ENCODE results near the gene PKN1. TPM values are rescaled to one million over a fixed set of nuclear protein-coding genes. Genes with fewer than 3 reads are reported as not detected.
A peak's percentile ranks its signal among the peaks of the same experiment; 100 is the strongest.

Gene PKN1
- total and polyA plus RNA-seq, 4 donors, result 13.7 to 41.6 (median 22.3) TPM

DNA sequence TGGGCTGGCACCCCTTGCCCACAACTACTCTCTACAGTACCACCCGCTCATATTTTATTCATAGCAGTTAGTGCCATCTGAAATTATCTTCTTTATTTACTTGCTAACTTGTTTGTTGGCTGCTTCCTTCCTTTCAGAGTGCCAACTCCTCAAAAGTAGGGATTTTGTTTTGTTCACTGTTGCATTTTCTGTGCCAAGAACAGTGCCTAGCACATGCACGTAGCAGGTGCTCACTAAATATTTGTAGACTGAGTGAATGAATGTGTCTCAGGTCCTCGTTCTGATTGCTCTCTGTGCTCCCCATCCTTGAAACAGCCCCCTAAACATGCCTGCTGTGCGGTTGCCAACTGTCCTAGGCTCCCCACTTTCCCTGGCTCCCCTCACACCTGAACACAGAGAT, 61.3 kb downstream of the PKN1 start (continued):
- TF ChIP-seq, protein P1, sequence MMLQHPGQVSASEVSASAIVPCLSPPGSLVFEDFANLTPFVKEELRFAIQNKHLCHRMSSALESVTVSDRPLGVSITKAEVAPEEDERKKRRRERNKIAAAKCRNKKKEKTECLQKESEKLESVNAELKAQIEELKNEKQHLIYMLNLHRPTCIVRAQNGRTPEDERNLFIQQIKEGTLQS (IDR thresholded peaks at IDR 0.05), result no peak
- no peak for TF ChIP-seq SP1 (IDR thresholded peaks at IDR 0.05)
- TF ChIP-seq, protein P2, sequence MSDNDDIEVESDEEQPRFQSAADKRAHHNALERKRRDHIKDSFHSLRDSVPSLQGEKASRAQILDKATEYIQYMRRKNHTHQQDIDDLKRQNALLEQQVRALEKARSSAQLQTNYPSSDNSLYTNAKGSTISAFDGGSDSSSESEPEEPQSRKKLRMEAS (IDR thresholded peaks at IDR 0.05), result no peak
- no peak for TF ChIP-seq TAF1 (conservative IDR thresholded peaks at IDR 0.05)

DNA sequence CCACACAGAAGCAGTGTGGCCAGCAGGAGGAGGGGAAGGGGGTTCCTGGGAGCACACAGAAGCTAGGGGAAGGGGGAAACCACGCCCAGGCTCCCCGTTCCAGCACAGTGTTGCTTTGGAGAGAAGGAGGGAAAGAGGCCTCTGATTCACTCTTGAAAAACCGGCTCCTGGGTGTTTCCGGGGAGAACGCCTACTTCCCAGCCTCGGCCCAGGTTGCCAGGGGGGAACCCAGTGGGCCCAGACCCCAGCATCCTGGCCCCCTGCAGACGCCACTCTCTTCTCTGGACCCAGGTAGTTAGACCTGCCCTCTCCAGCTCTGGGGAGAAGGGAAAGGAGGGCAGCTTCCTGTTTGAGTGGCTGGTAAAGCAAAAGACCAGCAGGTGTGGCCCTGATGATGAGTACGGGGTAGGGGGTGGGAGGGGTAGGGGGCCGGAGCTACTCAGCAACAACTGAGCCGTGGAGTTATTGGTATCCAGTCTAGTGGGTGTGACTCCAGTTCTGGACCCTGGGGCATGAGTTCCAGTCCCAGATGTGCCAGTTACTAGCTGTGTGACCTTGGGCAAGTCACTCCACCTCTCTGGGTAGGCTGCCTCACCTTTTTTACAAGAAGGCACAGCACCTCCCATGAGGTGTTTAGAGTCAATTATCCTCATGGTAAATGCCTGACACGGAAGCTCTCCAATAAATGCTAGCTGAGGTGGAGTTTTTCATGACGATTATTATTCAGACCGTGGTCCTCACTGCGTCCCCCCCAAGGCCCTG, 62.0 kb downstream of the PKN1 start:
- Histone ChIP-seq H3K27ac (ENCODE audit: low read depth in 1 of 2, low read length in 2 of 2) (no peak overlapping the region), H3K9ac (ENCODE audit: low read depth in 1 of 2, low read length in 2 of 2) (peak overlapping the region in 1 of 2 donors; percentile 60), H3K36me3 (ENCODE audit: control insufficient read depth in 4 of 4, insufficient read depth in 3 of 4, low read depth in 1 of 4, low read length in 3 of 4) (peaks cover 0 to 3% (median 2%) of the 10 kb centered on the region in 4 donors), H3K27me3 (ENCODE audit: control insufficient read depth in 4 of 4, insufficient read depth in 4 of 4, low read length in 3 of 4) (no peaks in the 10 kb centered on the region), H3K4me3 (ENCODE audit: low read depth in 1 of 3, low read length in 3 of 3) (peak overlapping the region; percentile 67 to 85 (median 70)), H3K4me1 (ENCODE audit: control insufficient read depth in 4 of 4, insufficient read depth in 4 of 4, low read length in 3 of 4) (peaks cover 3 to 30% (median 21%) of the 10 kb centered on the region in 4 donors), H3K9me3 (ENCODE audit: control insufficient read depth in 4 of 4, low read length in 3 of 4) (no peaks in the 10 kb centered on the region)
- TF ChIP-seq, protein P3, sequence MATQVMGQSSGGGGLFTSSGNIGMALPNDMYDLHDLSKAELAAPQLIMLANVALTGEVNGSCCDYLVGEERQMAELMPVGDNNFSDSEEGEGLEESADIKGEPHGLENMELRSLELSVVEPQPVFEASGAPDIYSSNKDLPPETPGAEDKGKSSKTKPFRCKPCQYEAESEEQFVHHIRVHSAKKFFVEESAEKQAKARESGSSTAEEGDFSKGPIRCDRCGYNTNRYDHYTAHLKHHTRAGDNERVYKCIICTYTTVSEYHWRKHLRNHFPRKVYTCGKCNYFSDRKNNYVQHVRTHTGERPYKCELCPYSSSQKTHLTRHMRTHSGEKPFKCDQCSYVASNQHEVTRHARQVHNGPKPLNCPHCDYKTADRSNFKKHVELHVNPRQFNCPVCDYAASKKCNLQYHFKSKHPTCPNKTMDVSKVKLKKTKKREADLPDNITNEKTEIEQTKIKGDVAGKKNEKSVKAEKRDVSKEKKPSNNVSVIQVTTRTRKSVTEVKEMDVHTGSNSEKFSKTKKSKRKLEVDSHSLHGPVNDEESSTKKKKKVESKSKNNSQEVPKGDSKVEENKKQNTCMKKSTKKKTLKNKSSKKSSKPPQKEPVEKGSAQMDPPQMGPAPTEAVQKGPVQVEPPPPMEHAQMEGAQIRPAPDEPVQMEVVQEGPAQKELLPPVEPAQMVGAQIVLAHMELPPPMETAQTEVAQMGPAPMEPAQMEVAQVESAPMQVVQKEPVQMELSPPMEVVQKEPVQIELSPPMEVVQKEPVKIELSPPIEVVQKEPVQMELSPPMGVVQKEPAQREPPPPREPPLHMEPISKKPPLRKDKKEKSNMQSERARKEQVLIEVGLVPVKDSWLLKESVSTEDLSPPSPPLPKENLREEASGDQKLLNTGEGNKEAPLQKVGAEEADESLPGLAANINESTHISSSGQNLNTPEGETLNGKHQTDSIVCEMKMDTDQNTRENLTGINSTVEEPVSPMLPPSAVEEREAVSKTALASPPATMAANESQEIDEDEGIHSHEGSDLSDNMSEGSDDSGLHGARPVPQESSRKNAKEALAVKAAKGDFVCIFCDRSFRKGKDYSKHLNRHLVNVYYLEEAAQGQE (IDR thresholded peaks at IDR 0.05), result no peak
- no peak for TF ChIP-seq GABPA (IDR thresholded peaks at IDR 0.05 in 1 of 2, conservative IDR thresholded peaks at IDR 0.05 in 1 of 2)
- TF ChIP-seq, protein P4, sequence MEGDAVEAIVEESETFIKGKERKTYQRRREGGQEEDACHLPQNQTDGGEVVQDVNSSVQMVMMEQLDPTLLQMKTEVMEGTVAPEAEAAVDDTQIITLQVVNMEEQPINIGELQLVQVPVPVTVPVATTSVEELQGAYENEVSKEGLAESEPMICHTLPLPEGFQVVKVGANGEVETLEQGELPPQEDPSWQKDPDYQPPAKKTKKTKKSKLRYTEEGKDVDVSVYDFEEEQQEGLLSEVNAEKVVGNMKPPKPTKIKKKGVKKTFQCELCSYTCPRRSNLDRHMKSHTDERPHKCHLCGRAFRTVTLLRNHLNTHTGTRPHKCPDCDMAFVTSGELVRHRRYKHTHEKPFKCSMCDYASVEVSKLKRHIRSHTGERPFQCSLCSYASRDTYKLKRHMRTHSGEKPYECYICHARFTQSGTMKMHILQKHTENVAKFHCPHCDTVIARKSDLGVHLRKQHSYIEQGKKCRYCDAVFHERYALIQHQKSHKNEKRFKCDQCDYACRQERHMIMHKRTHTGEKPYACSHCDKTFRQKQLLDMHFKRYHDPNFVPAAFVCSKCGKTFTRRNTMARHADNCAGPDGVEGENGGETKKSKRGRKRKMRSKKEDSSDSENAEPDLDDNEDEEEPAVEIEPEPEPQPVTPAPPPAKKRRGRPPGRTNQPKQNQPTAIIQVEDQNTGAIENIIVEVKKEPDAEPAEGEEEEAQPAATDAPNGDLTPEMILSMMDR (IDR thresholded peaks at IDR 0.05; ENCODE audit: low read depth, low read length, missing input control), result no peak
- no peak for DNase-seq (ENCODE audit: low spot score)
- 45% methylated on average over 14 of the region's 14 CpGs for WGBS

DNA sequence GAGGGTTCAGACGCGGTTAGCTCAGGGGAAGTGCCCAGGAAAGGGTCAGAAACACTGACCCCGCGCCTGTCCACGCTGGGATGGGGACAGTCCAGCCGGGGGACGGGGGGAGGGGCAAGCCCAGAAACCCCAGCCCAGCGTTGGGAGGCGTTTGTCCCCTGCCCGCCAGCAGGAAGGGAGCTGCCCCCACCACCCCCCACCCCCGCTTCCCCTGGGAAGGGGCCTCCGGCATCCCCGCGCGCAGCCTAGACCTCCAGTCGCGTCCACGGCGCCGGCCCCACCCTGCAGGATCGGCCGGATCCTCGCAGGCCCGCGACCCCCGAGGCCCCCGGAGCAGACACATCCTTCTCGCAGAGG, 62.5 kb downstream of the PKN1 start:
- peaks cover 3 to 30% (median 21%) of the 10 kb centered on the region in 4 donors for H3K4me1 ChIP-seq (ENCODE audit: control insufficient read depth in 4 of 4, insufficient read depth in 4 of 4, low read length in 3 of 4)
- DNase-seq (ENCODE audit: low spot score), result no peak
- peak overlapping the region in 1 of 2 donors; percentile 60 for H3K9ac ChIP-seq (ENCODE audit: low read depth in 1 of 2, low read length in 2 of 2)
- H3K27ac ChIP-seq (ENCODE audit: low read depth in 1 of 2, low read length in 2 of 2), result peak overlapping the region in 1 of 2 donors; percentile 32
- TF ChIP-seq FOXA1 (IDR thresholded peaks at IDR 0.05) (no peak), RXRA (IDR thresholded peaks at IDR 0.05) (no peak), YY1 (IDR thresholded peaks at IDR 0.05) (no peak), TAF1 (conservative IDR thresholded peaks at IDR 0.05) (no peak)
- TF ChIP-seq, protein P4 (IDR thresholded peaks at IDR 0.05; ENCODE audit: low read depth, low read length, missing input control), result no peak
- TF ChIP-seq, protein P3 (IDR thresholded peaks at IDR 0.05), result no peak
- peaks cover 0 to 3% (median 2%) of the 10 kb centered on the region in 4 donors for H3K36me3 ChIP-seq (ENCODE audit: control insufficient read depth in 4 of 4, insufficient read depth in 3 of 4, low read depth in 1 of 4, low read length in 3 of 4)
- WGBS, result under 1% methylated on average over 28 of the region's 28 CpGs
- H3K4me3 ChIP-seq (ENCODE audit: low read depth in 1 of 3, low read length in 3 of 3), result peak overlapping the region; percentile 67 to 85 (median 70)
- H3K27me3 ChIP-seq (ENCODE audit: control insufficient read depth in 4 of 4, insufficient read depth in 4 of 4, low read length in 3 of 4), result no peaks in the 10 kb centered on the region
- no peaks in the 10 kb centered on the region for H3K9me3 ChIP-seq (ENCODE audit: control insufficient read depth in 4 of 4, low read length in 3 of 4)

Measured in liver (tissue), 9 donors.